Measurements from ENCODE around the gene GPR158.

DNA sequence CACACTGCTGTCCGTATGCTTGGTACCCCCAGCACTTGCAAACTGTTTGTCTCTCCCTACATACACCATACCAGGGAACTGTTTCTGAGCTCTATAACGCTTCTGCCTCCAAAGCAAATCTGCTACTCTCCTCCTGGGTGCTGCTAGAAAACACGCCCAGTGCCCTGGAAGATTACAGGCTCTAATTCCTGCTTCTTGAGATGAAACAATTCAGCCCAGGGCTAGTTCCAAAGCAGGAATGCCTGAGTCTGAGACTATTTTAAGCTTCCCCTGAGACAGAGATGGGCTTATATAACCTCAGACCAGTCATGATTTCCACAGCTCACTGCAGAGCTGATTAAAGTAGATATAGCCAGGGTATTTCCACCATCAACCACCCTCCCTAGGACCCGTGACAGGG lies 327.1 kb downstream of the GPR158 start:
- TF ChIP-seq ZFP3 (CRISPR knock-in tag; IDR thresholded peaks at IDR 0.05) (no peak), ZC3H10 (CRISPR knock-in tag; IDR thresholded peaks at IDR 0.05) (no peak), ZFP30 (CRISPR knock-in tag; IDR thresholded peaks at IDR 0.05) (no peak), RARB (CRISPR knock-in tag; IDR thresholded peaks at IDR 0.05) (no peak), TOX (CRISPR knock-in tag; IDR thresholded peaks at IDR 0.05; ENCODE audit: borderline replicate concordance) (no peak), ARNTL (CRISPR knock-in tag; IDR thresholded peaks at IDR 0.05; ENCODE audit: borderline replicate concordance, low read depth) (no peak), OSR1 (CRISPR knock-in tag; IDR thresholded peaks at IDR 0.05) (no peak), ZNF8 (CRISPR knock-in tag; IDR thresholded peaks at IDR 0.05) (no peak), ISL1 (CRISPR knock-in tag; IDR thresholded peaks at IDR 0.05) (no peak), TCF4 (CRISPR knock-in tag; IDR thresholded peaks at IDR 0.05; ENCODE audit: borderline replicate concordance) (no peak), BACH2 (CRISPR knock-in tag; IDR thresholded peaks at IDR 0.05; ENCODE audit: borderline replicate concordance) (no peak), PPARA (CRISPR knock-in tag; IDR thresholded peaks at IDR 0.05; ENCODE audit: borderline replicate concordance) (no peak), SNAI2 (CRISPR knock-in tag; IDR thresholded peaks at IDR 0.05) (no peak)
- TF ChIP-seq, protein P1, sequence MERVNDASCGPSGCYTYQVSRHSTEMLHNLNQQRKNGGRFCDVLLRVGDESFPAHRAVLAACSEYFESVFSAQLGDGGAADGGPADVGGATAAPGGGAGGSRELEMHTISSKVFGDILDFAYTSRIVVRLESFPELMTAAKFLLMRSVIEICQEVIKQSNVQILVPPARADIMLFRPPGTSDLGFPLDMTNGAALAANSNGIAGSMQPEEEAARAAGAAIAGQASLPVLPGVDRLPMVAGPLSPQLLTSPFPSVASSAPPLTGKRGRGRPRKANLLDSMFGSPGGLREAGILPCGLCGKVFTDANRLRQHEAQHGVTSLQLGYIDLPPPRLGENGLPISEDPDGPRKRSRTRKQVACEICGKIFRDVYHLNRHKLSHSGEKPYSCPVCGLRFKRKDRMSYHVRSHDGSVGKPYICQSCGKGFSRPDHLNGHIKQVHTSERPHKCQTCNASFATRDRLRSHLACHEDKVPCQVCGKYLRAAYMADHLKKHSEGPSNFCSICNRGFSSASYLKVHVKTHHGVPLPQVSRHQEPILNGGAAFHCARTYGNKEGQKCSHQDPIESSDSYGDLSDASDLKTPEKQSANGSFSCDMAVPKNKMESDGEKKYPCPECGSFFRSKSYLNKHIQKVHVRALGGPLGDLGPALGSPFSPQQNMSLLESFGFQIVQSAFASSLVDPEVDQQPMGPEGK (CRISPR knock-in tag; IDR thresholded peaks at IDR 0.05; ENCODE audit: borderline replicate concordance), result no peak
